Measurements from ENCODE around the gene GPR162.

- TF ChIP-seq EZH2 (IDR thresholded peaks at IDR 0.05; ENCODE audit: borderline replicate concordance, insufficient read depth, low read length, poor library complexity, severe bottlenecking) = no peak
- TF ChIP-seq CTCF (IDR thresholded peaks at IDR 0.05; ENCODE audit: poor library complexity, severe bottlenecking) = no peak
- no peak for TF ChIP-seq POLR2AphosphoS5 (IDR thresholded peaks at IDR 0.05)
- TF ChIP-seq EP300 (conservative IDR thresholded peaks at IDR 0.05; ENCODE audit: poor library complexity, severe bottlenecking) = no peak
- TF ChIP-seq SMC3 (conservative IDR thresholded peaks at IDR 0.05; ENCODE audit: poor library complexity) = no peak
- TF ChIP-seq, protein P1, sequence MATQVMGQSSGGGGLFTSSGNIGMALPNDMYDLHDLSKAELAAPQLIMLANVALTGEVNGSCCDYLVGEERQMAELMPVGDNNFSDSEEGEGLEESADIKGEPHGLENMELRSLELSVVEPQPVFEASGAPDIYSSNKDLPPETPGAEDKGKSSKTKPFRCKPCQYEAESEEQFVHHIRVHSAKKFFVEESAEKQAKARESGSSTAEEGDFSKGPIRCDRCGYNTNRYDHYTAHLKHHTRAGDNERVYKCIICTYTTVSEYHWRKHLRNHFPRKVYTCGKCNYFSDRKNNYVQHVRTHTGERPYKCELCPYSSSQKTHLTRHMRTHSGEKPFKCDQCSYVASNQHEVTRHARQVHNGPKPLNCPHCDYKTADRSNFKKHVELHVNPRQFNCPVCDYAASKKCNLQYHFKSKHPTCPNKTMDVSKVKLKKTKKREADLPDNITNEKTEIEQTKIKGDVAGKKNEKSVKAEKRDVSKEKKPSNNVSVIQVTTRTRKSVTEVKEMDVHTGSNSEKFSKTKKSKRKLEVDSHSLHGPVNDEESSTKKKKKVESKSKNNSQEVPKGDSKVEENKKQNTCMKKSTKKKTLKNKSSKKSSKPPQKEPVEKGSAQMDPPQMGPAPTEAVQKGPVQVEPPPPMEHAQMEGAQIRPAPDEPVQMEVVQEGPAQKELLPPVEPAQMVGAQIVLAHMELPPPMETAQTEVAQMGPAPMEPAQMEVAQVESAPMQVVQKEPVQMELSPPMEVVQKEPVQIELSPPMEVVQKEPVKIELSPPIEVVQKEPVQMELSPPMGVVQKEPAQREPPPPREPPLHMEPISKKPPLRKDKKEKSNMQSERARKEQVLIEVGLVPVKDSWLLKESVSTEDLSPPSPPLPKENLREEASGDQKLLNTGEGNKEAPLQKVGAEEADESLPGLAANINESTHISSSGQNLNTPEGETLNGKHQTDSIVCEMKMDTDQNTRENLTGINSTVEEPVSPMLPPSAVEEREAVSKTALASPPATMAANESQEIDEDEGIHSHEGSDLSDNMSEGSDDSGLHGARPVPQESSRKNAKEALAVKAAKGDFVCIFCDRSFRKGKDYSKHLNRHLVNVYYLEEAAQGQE (IDR thresholded peaks at IDR 0.05; ENCODE audit: borderline replicate concordance) = no peak
Measured at GRCh38 chr12:6830999-6831398, 9.4 kb downstream of the GPR162 start.

All from neural cell (in vitro differentiated cells).